Right lung (tissue), 5 donors: ENCODE results near the gene RNF126. TPM values are rescaled to one million over a fixed set of nuclear protein-coding genes. Genes with fewer than 3 reads are reported as not detected.
A peak's percentile ranks its signal among the peaks of the same experiment; 100 is the strongest.

Source experiments
- DNase-seq, 2 donors: peaks; one replicate each; pipeline ENCODE4 v3.0.0-alpha.2; 2013
- polyA plus RNA-seq, 5 donors: library from polyadenylated mRNA; unstranded; fragments of 120-200 nt; gene quantifications; one replicate each; pipeline versions ENCODE4 v1.2.1 to v1.2.3, GENCODE V29; 2013; ENCODE audit warnings: inconsistent platforms in 1 of 5, low replicate concordance in 1 of 5; ENCODE audit not compliant: insufficient read length in 5 of 5, insufficient read depth in 1 of 5

RNF126 gene
- polyA plus RNA-seq, 5 donors: 13.8 to 33.6 (median 19.8) TPM

GRCh38 chr19:648904-649801, 13.9 kb downstream of the RNF126 start:
- no peak for DNase-seq

DNA sequence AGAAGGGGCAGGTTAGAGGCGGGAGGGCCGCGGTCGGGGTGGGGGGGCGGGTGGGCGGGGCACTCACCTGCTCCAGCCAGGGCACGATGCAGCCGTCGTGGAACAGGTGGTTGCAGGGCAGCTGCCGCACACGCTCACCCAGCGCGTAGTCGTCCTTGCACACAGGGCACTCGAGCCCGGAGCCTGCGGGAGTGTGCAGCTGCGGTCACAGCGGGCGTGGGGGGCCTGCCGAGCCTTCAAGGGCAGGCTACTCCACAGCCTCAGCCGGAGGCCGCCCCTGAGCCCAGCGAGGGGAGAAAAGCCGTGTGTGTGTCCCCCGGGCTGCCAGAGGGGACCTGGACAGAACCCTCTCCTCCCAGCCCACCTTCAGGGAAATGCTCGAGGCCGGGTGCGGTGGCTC, 14.7 kb downstream of the RNF126 start:
- DNase-seq: no peak

- DNase-seq: no peak
These were observed 15.3 kb downstream of the RNF126 start for GRCh38 chr19:647566-648284.

GRCh38 chr19:646779-647565, 16.0 kb downstream of the RNF126 start:
- DNase-seq: no peak

DNA sequence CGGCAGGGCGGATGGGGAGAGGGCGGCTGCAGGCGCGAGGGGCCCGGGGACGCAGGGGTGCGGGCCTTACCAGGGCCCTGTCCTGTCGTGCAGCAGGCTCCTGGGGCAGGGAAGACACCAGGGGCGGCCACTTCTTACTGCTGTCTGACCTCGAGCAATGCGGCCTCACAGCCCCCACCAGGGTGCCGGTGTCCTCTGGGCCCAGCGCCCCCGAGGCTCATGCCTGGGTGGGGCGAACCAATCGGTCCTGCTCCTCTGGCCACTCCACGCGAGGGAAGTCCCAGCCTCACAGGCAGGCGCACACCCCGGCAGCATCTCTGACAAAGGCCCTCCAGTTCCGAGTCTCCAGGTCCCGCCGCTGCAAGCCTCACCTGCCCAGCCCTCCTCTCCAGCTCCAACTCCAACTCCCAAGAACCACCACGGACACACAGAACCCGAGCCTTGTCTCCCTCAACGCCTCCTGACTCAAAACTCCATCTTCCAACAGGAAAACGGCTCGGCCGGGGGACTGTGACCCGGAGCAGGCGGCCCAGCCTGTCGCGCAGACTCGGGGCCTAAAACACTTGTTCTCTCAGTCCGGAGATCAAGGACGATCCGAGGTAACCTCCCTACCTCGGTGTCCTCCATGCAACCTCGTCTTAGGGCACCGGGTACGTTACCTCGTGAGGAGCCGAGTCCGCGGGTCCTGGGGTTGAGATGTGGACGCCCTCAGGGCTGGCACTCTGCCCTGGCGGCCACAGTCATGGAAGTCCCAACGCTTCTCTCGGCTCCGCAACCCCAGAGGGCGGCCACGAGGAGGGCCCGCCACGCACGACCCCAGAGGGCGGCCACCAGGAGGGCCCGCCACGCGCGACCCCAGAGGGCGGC, 16.9 kb downstream of the RNF126 start:
- DNase-seq: no peak

GRCh38 chr19:644789-645188, 18.2 kb downstream of the RNF126 start:
- no peak for DNase-seq

DNA sequence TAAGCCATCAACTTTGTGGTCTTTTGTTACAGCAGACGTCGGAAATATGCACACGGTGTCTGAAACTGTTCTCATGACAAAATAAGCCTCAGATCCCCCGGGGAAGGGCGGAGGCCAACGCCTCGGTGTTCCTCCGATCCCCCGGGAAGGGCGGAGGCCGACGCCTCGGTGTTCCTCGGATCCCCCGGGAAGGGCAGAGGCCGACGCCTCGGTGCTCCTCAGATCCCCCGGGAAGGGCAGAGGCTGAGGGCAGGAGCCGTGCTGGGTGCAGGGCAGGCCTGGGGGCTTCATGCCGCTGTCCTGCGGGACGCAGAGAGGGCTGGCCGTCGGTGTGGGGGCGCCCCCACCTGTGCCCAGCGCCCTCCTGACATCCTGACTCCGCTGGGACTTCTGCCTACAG, 18.7 kb downstream of the RNF126 start:
- no peak for DNase-seq

DNA sequence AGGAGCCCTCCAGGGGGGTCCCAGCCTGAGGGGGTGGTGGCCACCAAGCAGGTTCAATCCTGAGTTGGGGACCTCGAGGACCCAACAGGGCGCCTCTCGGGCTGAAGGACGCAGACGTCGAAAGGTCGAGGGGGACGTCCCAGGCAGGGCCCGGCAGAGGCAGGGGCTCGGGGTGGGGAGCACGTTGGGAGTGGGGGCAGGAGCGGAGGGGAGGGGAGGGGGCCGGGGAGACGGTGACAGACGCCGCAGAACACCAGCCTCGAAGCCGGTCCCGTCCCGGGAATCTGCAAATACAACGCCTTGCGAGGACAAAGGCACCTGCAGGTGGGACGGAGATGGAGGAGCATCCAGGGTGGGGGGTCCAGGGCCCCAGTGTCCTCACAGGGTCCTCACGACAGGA, 19.3 kb downstream of the RNF126 start:
- DNase-seq: no peak

DNA sequence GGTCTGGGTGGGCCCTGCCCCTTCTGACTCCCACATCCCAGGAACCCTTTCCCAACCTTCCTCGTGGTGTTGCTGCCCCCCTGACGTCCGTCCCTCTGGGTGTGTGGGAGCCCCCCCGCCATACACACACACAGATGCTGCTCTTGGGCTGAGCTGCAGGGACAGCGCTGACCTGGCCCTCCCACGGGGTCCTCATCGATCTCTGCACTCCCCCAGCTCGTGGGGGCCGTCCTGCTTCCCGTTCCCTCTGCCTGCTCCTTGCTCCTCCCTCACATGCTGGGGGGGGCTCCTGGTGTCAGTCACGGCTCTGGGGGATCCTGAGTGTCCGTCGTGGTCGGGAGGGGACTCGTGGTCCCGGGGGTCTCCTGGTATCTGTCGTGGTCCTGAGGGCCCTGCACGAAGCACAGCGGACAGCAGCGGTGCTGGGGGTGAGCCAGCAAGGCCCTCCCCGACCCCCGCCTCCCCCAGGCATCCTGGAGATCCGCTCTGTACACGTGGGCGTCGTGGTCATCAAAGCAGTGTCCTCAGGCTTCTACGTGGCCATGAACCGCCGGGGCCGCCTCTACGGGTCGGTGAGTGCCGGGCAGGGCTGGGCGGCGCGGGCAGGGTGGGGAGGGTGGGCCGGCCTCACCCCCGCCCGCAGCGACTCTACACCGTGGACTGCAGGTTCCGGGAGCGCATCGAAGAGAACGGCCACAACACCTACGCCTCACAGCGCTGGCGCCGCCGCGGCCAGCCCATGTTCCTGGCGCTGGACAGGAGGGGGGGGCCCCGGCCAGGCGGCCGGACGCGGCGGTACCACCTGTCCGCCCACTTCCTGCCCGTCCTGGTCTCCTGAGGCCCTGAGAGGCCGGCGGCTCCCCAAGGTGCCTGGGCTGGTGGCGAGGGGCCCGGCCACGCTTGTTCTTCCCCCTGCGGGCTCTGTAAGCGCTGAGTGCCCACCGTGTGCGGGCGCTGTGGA, 20.0 kb downstream of the RNF126 start:
- DNase-seq: no peak

DNA sequence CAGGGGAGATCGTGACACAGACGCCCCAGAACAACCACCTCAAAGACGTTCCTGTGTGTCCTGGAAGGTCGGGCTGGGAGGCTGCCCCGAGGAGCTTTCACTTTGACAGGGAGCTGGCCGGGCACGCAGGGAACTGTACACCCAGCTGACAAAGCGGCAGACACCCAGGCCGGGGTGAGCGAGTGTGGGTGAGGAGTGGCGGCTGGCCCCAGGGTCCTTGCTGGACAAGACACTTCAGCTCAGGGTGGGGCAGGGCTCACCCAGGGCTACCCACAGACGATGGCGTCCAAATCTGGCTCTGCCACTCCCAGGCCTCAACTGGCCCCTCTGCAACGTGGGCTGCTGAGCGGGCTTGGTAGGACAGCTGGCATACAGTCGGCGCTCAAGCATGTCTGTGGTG, 21.3 kb downstream of the RNF126 start:
- no peak for DNase-seq

GRCh38 chr19:640606-641189, 22.3 kb downstream of the RNF126 start:
- DNase-seq: no peak

DNA sequence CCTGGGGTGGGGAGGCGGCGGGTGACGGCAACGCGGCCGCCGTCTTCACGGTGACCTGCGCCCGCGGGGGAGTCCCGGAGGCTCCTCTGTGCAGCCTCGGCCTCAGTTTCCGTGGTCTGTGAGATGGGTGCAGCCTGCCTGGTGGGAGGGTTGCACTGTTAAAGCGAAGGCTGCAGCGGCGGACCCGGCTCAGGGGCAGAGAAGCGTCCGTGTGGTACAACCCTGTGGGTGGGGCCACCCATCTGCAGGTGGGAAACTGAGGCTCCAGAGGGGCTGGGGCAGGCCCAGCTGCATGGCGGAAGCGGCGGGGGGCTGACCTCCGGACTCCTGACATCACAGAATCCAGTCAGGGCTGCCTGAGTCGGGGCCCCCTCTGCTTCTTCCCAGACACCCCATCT, 22.9 kb downstream of the RNF126 start:
- DNase-seq: no peak

- peak; percentile 70 to 71 for DNase-seq
These were observed 23.5 kb downstream of the RNF126 start, which contains the start of gene FGF22 for GRCh38 chr19:639253-640160. Gene FGF22 (plus strand): TSS chr19:639879. CDS start chr19:639926, 47 bp downstream.

- no peak for DNase-seq
These were observed 24.1 kb downstream of the RNF126 start for GRCh38 chr19:638906-639252.

DNA sequence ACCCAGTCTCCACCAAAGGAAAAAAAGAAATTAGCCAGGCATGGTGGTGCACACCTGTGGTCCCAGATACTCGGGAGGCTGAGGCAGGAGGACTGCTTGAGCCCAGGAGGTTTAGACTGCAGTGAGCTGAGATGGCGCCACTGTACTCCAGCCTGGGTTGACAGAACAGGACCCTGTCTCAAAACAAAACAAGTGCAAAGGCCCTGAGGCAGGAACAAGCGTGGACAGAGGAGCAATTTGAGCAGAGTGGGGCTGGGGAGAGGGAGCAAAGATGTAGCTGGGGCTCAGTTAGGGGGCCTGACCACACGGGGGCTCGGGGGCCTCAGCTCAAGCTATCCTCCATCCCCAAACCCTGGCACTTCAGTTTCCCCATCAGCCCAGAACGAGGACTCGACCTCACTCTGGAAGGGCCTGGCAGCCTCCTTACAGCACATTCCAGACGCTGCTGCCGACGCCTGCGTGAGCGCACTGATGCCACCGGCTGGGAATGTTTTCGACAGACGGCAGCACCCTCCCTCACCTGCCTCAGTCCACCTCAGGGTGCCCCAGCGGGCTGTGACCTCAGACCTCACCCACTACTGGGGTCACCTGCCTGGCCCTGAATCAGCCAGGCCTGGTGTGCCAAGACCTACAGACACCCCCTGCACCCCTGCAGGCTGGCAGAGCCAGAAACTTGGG, 27.9 kb downstream of the RNF126 start:
- DNase-seq: no peak

DNA sequence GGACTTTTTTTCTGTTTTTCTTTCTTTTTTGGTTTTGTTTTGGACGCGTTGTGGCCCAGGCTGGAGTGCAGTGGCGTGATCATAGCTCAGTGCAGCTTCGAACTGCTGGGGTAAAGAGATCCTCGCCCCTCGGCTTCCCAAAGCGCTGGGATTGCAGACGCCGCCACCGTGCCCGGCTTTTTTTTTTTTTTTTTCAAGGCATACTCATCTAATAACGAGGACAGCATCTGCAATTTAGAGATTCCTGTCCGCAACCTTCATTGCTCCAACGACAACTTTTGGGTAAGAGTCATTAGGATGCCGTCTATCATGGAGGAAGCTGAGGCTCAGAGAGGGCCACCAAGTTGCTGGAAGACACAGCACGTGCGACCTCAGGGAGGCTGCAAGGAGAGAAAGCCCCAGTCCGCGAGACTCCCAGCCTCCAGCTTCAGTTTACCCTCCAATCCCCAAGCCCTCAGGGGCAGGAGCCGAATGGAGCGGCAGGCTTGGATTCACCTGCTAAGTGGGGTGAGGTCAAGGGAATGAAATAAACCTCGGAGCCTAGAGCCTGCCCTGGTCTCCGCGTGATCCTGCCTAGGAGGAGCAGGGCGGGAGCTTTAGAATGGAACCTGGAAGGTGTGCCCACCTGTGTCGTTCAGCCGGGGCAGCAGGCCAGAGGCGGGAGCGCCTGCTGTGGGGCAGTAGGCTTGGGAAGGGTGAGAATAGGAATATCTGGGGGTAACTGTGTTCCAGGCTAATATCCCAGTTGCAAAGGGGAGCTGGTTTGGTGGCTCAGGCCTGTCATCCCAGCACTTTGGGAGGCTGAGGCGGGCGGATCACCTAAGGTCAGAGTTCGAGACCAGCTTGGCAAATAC, 29.0 kb downstream of the RNF126 start:
- no peak for DNase-seq
